B cell (primary cell): ENCODE data around the gene TBX21. TPM values are rescaled to one million over a fixed set of nuclear protein-coding genes. Genes with fewer than 3 reads are reported as not detected.
"Not testable (repeated sequence)": the region's sequence is repeated elsewhere in the genome, so short reads cannot be mapped to it uniquely, and the experiment has no call there.

Experiments
- ATAC-seq: fragments of 200-7000 bp; cut with Tn5 transposase; one replicate; pipeline ENCODE4 v1.10.0; 2021; ENCODE audit warnings: low read depth, mild to moderate bottlenecking, moderate number of reproducible peaks, moderate library complexity
- CTCF ChIA-PET: fragments of 350-600 bp; sonication (Branson Sonifier 250); formaldehyde crosslinking; loops from one replicate; lab custom pipeline; 2021; ENCODE audit warnings: antibody characterized with exemption, inconsistent platforms; lab: Charles Lee
- POLR2A ChIA-PET: fragments of 350-600 bp; sonication (Branson Sonifier 250); formaldehyde crosslinking; loops from one replicate; lab custom pipeline; 2021; ENCODE audit warnings: antibody characterized with exemption; lab: Charles Lee
- DNase-seq: peaks from one replicate; pipeline ENCODE4 v3.0.0; 2013
- H2AFZ ChIP-seq: 2 replicates; pipeline ENCODE4 v1.6.1; 2012; ENCODE audit warnings: mild to moderate bottlenecking, low read depth, low read length; ENCODE audit not compliant: insufficient read depth, poor library complexity, severe bottlenecking
- H3K27ac ChIP-seq, 2 donors: 1 replicate in 1 of 2; 2 replicates in 1 of 2; pipeline ENCODE4 v1.5.1; 2012 to 2013; ENCODE audit warnings: low read length in 2 of 2, mild to moderate bottlenecking in 2 of 2, moderate library complexity in 1 of 2
- H3K27me3 ChIP-seq, 4 experiments: fragments of 200-600 bp in 1 of 4; sonication (generic) in 1 of 4; replicated peaks in 1 of 4; 1 replicate in 2 of 4; 2 replicates in 2 of 4; pipeline versions ENCODE4 v1.6.1 to v1.7.0; 2013 to 2016; ENCODE audit warnings: low read length in 3 of 4, mild to moderate bottlenecking in 2 of 4, mixed read lengths in 1 of 4, moderate library complexity in 1 of 4; ENCODE audit not compliant: insufficient read depth in 4 of 4, control insufficient read depth in 3 of 4; ENCODE audit errors: control extremely low read depth in 1 of 4
- H3K36me3 ChIP-seq, 2 experiments: replicated peaks in 1 of 2; 1 replicate in 1 of 2; 2 replicates in 1 of 2; pipeline versions ENCODE4 v1.6.1 to v1.7.1; 2013; ENCODE audit warnings: low read length in 1 of 2; ENCODE audit not compliant: insufficient read depth in 2 of 2, control insufficient read depth in 1 of 2; ENCODE audit errors: control extremely low read depth in 1 of 2, extremely low read depth in 1 of 2
- H3K4me1 ChIP-seq, 2 donors: fragments of 200-600 bp in 1 of 2; sonication (generic) in 1 of 2; 1 replicate in 1 of 2; 2 replicates in 1 of 2; pipeline versions ENCODE4 v1.5.1 to v1.6.1; 2013 to 2017; ENCODE audit warnings: low read length in 2 of 2; ENCODE audit not compliant: control insufficient read depth in 2 of 2, insufficient read depth in 2 of 2
- H3K4me2 ChIP-seq: replicated peaks from 2 replicates; pipeline ENCODE3; 2012; ENCODE audit warnings: mild to moderate bottlenecking, low read depth, low read length; ENCODE audit not compliant: poor library complexity, severe bottlenecking
- H3K4me3 ChIP-seq, 5 experiments: fragments of 200-600 bp in 1 of 5; sonication (generic) in 1 of 5; 1 replicate in 3 of 5; 2 replicates in 2 of 5; pipeline versions ENCODE4 v1.5.1 to v1.7.0; 2011 to 2016; ENCODE audit warnings: low read length in 4 of 5, mild to moderate bottlenecking in 4 of 5, low read depth in 2 of 5, control low read depth in 1 of 5, moderate library complexity in 1 of 5; ENCODE audit not compliant: insufficient read depth in 1 of 5; ENCODE audit errors: control extremely low read depth in 1 of 5, extremely low read depth in 1 of 5
- H3K79me2 ChIP-seq: fragments of 200-600 bp; sonication (generic); one replicate; pipeline ENCODE4 v1.6.0; 2016; ENCODE audit warnings: low read length; ENCODE audit not compliant: control insufficient read depth, insufficient read depth
- H3K9ac ChIP-seq: fragments of 200-600 bp; sonication (generic); 2 replicates; pipeline ENCODE4 v1.6.1; 2017; ENCODE audit warnings: mild to moderate bottlenecking, low read length, moderate library complexity
- H3K9me3 ChIP-seq, 3 donors: one replicate each; pipeline versions ENCODE4 v1.6.1 to v1.7.1; 2013; ENCODE audit warnings: low read length in 2 of 3; ENCODE audit not compliant: control insufficient read depth in 2 of 3, insufficient read depth in 1 of 3; ENCODE audit errors: control extremely low read depth in 1 of 3
- H4K20me1 ChIP-seq: 2 replicates; pipeline ENCODE4 v1.6.0; 2012; ENCODE audit warnings: mild to moderate bottlenecking, low read length; ENCODE audit not compliant: insufficient read depth, control insufficient read depth, poor library complexity, severe bottlenecking
- H3K27ac Mint-ChIP-seq: one replicate; pipeline ENCODE4 v1.8.0; 2021; ENCODE audit warnings: mixed read lengths
- H3K27me3 Mint-ChIP-seq: one replicate; pipeline ENCODE4 v1.8.0; 2021; ENCODE audit warnings: mixed read lengths
- H3K4me1 Mint-ChIP-seq: one replicate; pipeline ENCODE4 v1.8.0; 2021; ENCODE audit warnings: mixed read lengths
- H3K4me3 Mint-ChIP-seq: one replicate; pipeline ENCODE4 v1.8.0; 2021; ENCODE audit warnings: mixed read lengths
- H3K9me3 Mint-ChIP-seq: one replicate; pipeline ENCODE4 v1.8.0; 2022; ENCODE audit warnings: mixed read lengths; ENCODE audit not compliant: insufficient read depth
- EZH2 ChIP-seq: IDR thresholded peaks from 2 replicates; pipeline ENCODE4 v1.6.1; 2012; ENCODE audit warnings: borderline replicate concordance, low read depth, mild to moderate bottlenecking, moderate library complexity, low read length; ENCODE audit not compliant: insufficient read depth, poor library complexity, severe bottlenecking
- WGBS: methylation state at CpG from one replicate; pipeline ENCODE4 v1.1.5; 2013; ENCODE audit warnings: missing lambda C conversion rate; ENCODE audit not compliant: insufficient coverage; 5-methylcytosine and 5-hydroxymethylcytosine counted together
- intact Hi-C: fragments of 100-400 bp; cut with micrococcal nuclease; formaldehyde crosslinking; loops from one replicate; pipeline ENCODE4 v1.10.0; 2022
- polyA plus RNA-seq: library from polyadenylated mRNA; depleted of rRNA; stranded (reverse); fragments of >200 nt; gene quantifications from 2 replicates; pipeline ENCODE4 v1.2.3, GENCODE V29; 2012
- total RNA-seq, 2 donors: library from RNA; stranded (reverse); fragments of 120-200 nt in 1 of 2; gene quantifications; 1 replicate in 1 of 2; 2 replicates in 1 of 2; pipeline versions ENCODE4 v1.2.3 to v1.2.4, GENCODE V29; 2013 to 2022
- TF ChIP-seq, protein P1 (sequence below): fragments of 200-600 bp; IDR thresholded peaks from one replicate; pipeline ENCODE4 v1.8.0; 2022; ENCODE audit warnings: antibody characterized with exemption, mild to moderate bottlenecking

The TBX21 gene
- total and polyA plus RNA-seq, 2 donors (not counting 1 experiment from before 2014, with no cell fraction given) = 10.8 TPM

DNA sequence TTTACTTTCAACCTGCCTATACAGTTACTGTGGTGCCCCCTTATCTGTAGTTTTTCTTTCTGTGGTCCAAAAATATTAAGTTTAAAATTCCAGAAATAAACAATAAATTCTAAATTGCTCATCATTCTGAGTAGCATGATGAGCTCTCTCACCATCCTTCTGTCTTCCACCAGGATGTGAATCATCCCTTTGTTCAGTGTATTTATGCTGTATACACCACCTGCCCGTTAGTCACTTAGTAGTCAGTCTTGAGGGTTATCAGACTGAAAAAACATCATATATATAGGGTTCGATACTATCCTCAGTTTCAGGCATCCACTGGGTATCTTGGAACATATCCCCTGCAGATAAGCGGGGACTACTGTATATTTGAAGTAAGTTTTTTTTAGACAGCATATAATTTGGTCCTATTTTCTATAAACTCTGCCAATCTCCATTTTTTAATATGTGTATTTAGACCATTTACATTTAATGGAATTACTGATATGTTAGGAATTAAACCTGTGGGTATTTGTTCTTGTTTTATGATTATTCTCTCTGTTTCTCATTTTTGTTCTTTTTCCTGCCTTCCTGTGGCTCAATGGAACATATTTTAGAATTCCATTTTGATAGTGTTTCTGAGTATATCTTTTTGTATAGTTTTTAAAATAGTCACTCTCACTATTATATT lies 31.0 kb downstream of the TBX21 start:
- no peak overlapping the region for H3K9ac ChIP-seq
- no peak overlapping the region for H3K4me2 ChIP-seq
- H3K27ac Mint-ChIP-seq = no peak overlapping the region
- TF ChIP-seq, protein P1, sequence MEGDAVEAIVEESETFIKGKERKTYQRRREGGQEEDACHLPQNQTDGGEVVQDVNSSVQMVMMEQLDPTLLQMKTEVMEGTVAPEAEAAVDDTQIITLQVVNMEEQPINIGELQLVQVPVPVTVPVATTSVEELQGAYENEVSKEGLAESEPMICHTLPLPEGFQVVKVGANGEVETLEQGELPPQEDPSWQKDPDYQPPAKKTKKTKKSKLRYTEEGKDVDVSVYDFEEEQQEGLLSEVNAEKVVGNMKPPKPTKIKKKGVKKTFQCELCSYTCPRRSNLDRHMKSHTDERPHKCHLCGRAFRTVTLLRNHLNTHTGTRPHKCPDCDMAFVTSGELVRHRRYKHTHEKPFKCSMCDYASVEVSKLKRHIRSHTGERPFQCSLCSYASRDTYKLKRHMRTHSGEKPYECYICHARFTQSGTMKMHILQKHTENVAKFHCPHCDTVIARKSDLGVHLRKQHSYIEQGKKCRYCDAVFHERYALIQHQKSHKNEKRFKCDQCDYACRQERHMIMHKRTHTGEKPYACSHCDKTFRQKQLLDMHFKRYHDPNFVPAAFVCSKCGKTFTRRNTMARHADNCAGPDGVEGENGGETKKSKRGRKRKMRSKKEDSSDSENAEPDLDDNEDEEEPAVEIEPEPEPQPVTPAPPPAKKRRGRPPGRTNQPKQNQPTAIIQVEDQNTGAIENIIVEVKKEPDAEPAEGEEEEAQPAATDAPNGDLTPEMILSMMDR = no peak
- no peak for TF ChIP-seq EZH2
- H3K9me3 Mint-ChIP-seq = peaks cover 6% of the 10 kb centered on the region
- no peaks in the 10 kb centered on the region for H4K20me1 ChIP-seq
- H2AFZ ChIP-seq = no peak overlapping the region
- H3K4me1 ChIP-seq = no peaks in the 10 kb centered on the region
- intact Hi-C loops = no loop called here
- POLR2A ChIA-PET = no interaction called here
- no peak for ATAC-seq
- H3K27me3 ChIP-seq = peaks cover 0 to 5% (median 3%) of the 10 kb centered on the region in 4 experiments
- H3K4me3 Mint-ChIP-seq = no peak overlapping the region
- H3K36me3 ChIP-seq = no peaks in the 10 kb centered on the region
- no peaks in the 10 kb centered on the region for H3K4me1 Mint-ChIP-seq
- DNase-seq = no peak
- no peak overlapping the region for H3K27ac ChIP-seq
- WGBS = no CpG with 5 or more reads among the region's 3 CpGs
- peaks cover 0 to 19% (median 13%) of the 10 kb centered on the region in 3 donors for H3K9me3 ChIP-seq
- no peak overlapping the region for H3K4me3 ChIP-seq
- CTCF ChIA-PET = no interaction called here
- peaks cover 25% of the 10 kb centered on the region for H3K27me3 Mint-ChIP-seq
- no peaks in the 10 kb centered on the region for H3K79me2 ChIP-seq

DNA sequence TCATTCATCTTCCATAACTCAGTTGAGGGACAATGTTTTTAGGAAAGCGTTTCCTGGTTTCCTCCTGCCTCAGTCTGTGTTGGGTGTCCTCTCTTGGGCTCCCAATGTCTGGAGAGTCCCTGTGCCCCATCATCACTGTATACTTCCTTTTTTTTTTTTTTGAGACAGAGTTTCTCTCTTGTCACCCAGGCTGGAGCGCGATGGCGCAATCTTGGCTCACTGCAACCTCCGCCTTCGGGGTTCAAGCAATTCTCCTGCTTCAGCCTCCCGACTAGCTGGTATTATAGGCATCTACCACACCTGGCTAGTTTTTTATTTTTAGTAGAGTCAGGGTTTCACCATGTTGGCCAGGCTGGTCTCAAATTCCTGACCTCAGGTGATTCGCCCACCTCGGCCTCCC lies 40.6 kb downstream of the TBX21 start:
- H3K4me1 Mint-ChIP-seq, H3K4me3 ChIP-seq, H3K36me3 ChIP-seq, H3K79me2 ChIP-seq, H3K4me2 ChIP-seq, H4K20me1 ChIP-seq, intact Hi-C loops, H3K4me1 ChIP-seq, H3K4me3 Mint-ChIP-seq, H2AFZ ChIP-seq, H3K9me3 Mint-ChIP-seq, H3K9ac ChIP-seq, DNase-seq, H3K27ac Mint-ChIP-seq, POLR2A ChIA-PET, H3K27ac ChIP-seq, ATAC-seq: not testable (repeated sequence)
- WGBS = no CpG with 5 or more reads among the region's 9 CpGs
- peaks cover 0 to 44% (median 23%) of the 10 kb centered on the region in 4 experiments for H3K27me3 ChIP-seq
- H3K9me3 ChIP-seq = peaks cover 2 to 15% (median 8%) of the 10 kb centered on the region in 3 donors
- CTCF ChIA-PET = interaction anchor here (0.5 to 2.1 kb wide), 5 partner anchors 9 to 109 kb away, joined by 3 to 5 read pairs (median 3); partner anchors contain the start of gene TBX21
- peaks cover 54% of the 10 kb centered on the region for H3K27me3 Mint-ChIP-seq
